ENCODE data around the gene PARD3.

- TF ChIP-seq CTCF (IDR thresholded peaks at IDR 0.05; ENCODE audit: poor library complexity) (no peak), EZH2 (IDR thresholded peaks at IDR 0.05; ENCODE audit: borderline replicate concordance) (no peak)
Observed at GRCh38 chr10:34581801-34582532, 233.1 kb downstream of the PARD3 start.
